Amniotic stem cell (primary cell): ENCODE measurements around the gene CYP20A1.
"Not testable (repeated sequence)": the region's sequence is repeated elsewhere in the genome, so short reads cannot be mapped to it uniquely, and the experiment has no call there.

Source experiments
- DNase-seq: peaks from one replicate; lab custom pipeline; 2025; lab: John Stamatoyannopoulos, UW

Gene CYP20A1

GRCh38 chr2:203238704-203239526 is at the start of gene CYP20A1:
CYP20A1 (plus strand) TSS chr2:203239018; CDS start chr2:203239063, 45 bp downstream.
- peak; percentile 89 for DNase-seq

- DNase-seq, result not testable (repeated sequence)
Observed at GRCh38 chr2:203190547-203190946, 48.3 kb upstream of the CYP20A1 start.

GRCh38 chr2:203191026-203191425 is 47.8 kb upstream of the CYP20A1 start:
- DNase-seq, result not testable (repeated sequence)

GRCh38 chr2:203191961-203192360 is 46.9 kb upstream of the CYP20A1 start:
- no peak for DNase-seq

GRCh38 chr2:203195331-203196036 is 43.3 kb upstream of the CYP20A1 start:
- no peak for DNase-seq

GRCh38 chr2:203200866-203201265 is 38.0 kb upstream of the CYP20A1 start:
- DNase-seq, result no peak

- no peak for DNase-seq
Observed at GRCh38 chr2:203201426-203201825, 37.4 kb upstream of the CYP20A1 start.

- no peak for DNase-seq
Observed at GRCh38 chr2:203209538-203209937, 29.3 kb upstream of the CYP20A1 start.

GRCh38 chr2:203225423-203226039 is 13.3 kb upstream of the CYP20A1 start:
- no peak for DNase-seq

GRCh38 chr2:203229674-203230073 is 9.1 kb upstream of the CYP20A1 start:
- DNase-seq, result not testable (repeated sequence)

GRCh38 chr2:203237346-203238238 is 1.2 kb upstream of the CYP20A1 start:
- no peak for DNase-seq

GRCh38 chr2:203238292-203238703 is 520 bp upstream of the CYP20A1 start:
- DNase-seq, result no peak

- DNase-seq, result no peak
Observed at GRCh38 chr2:203240491-203240890, 1.7 kb downstream of the CYP20A1 start.

- DNase-seq, result no peak
Observed at GRCh38 chr2:203242518-203242917, 3.7 kb downstream of the CYP20A1 start.

- no peak for DNase-seq
Observed at GRCh38 chr2:203246646-203247045, 7.8 kb downstream of the CYP20A1 start.

GRCh38 chr2:203252818-203253217 is 14.0 kb downstream of the CYP20A1 start:
- no peak for DNase-seq

- DNase-seq, result not testable (repeated sequence)
Observed at GRCh38 chr2:203253422-203254095, 14.7 kb downstream of the CYP20A1 start.

- DNase-seq, result no peak
Observed at GRCh38 chr2:203261326-203262159, 22.7 kb downstream of the CYP20A1 start.

- DNase-seq, result no peak
Observed at GRCh38 chr2:203279288-203279687, 40.5 kb downstream of the CYP20A1 start.

GRCh38 chr2:203280428-203281064 is 41.7 kb downstream of the CYP20A1 start:
- no peak for DNase-seq
